Transverse colon (tissue), 4 donors: ENCODE measurements around the gene SHC1. TPM values are rescaled to one million over a fixed set of nuclear protein-coding genes. Genes with fewer than 3 reads are reported as not detected.

Experiments
- DNase-seq: peaks from one replicate; pipeline ENCODE4 v3.0.0-alpha.2; 2019
- H3K27ac ChIP-seq, 4 donors: fragments of 200-600 bp; sonication (generic); 2 replicates each; pipeline ENCODE4 v1.5.1; 2016 to 2018; ENCODE audit warnings: inconsistent platforms in 4 of 4
- H3K27me3 ChIP-seq: fragments of 200-600 bp; sonication (generic); 2 replicates; pipeline ENCODE4 v1.5.1; 2017; ENCODE audit warnings: inconsistent platforms
- H3K36me3 ChIP-seq, 4 donors: fragments of 200-600 bp; sonication (generic); 2 replicates each; pipeline ENCODE4 v1.5.1; 2017 to 2019; ENCODE audit warnings: inconsistent platforms in 4 of 4
- H3K4me1 ChIP-seq, 4 donors: fragments of 200-600 bp; sonication (generic); 2 replicates each; pipeline ENCODE4 v1.5.1; 2017 to 2020; ENCODE audit warnings: inconsistent platforms in 4 of 4
- H3K4me3 ChIP-seq, 4 donors: fragments of 200-600 bp; sonication (generic); 1 replicate in 1 of 4; 2 replicates in 3 of 4; pipeline versions ENCODE4 v1.5.1 to v1.6.1; 2017 to 2019; ENCODE audit warnings: inconsistent platforms in 4 of 4
- H3K9me3 ChIP-seq, 2 donors: fragments of 200-600 bp; sonication (generic); 2 replicates each; pipeline ENCODE4 v1.5.1; 2017 to 2019; ENCODE audit warnings: inconsistent platforms in 2 of 2
- EP300 ChIP-seq: sonication (generic); formaldehyde crosslinking; IDR thresholded peaks from one replicate; pipeline ENCODE4 v1.6.1; 2017; ENCODE audit warnings: antibody characterized with exemption, low read depth
- POLR2A ChIP-seq: fragments of 450-650 bp; IDR thresholded peaks from one replicate; pipeline ENCODE4 v1.6.1; 2016; ENCODE audit warnings: antibody characterized with exemption, mild to moderate bottlenecking, moderate library complexity
- POLR2AphosphoS5 ChIP-seq, 3 donors: sonication (generic); formaldehyde crosslinking; IDR thresholded peaks; one replicate each; pipeline ENCODE4 v1.6.1; 2016; ENCODE audit warnings: antibody characterized with exemption in 3 of 3
- WGBS, 2 donors: methylation state at CpG; one replicate each; pipeline ENCODE4 v1.1.5; 2018; ENCODE audit warnings: low coverage in 1 of 2; 5-methylcytosine and 5-hydroxymethylcytosine counted together
- in situ Hi-C, 4 donors: fragments of 200-750 bp; cut with MboI; loops; one replicate each; pipeline versions ENCODE4 v1.15.0 to v1.15.1; 2017; ENCODE audit warnings: low sequenced_read_pairs in 3 of 4, low pct_ligation_motif_present in 1 of 4, low pct_unique_long_range_greater_than_20kb in 1 of 4
- intact Hi-C: fragments of 100-400 bp; cut with DNase I; formaldehyde crosslinking; loops from one replicate; pipeline ENCODE4 v1.15.1; 2023; ENCODE audit warnings: low total_unique reads
- total RNA-seq, 4 donors: library from RNA; depleted of rRNA; stranded (reverse); fragments of >200 nt; gene quantifications; one replicate each; pipeline ENCODE4 v1.1.0, GENCODE V29; 2016
- TF ChIP-seq, protein P1 (sequence below), 5 experiments: fragments of 200-600 bp in 3 of 5; fragments of 450-650 bp in 2 of 5; sonication (generic) in 3 of 5; IDR thresholded peaks; 1 replicate in 2 of 5; 2 replicates in 3 of 5; pipeline ENCODE4 v1.5.1; 2016 to 2017; ENCODE audit warnings: antibody characterized with exemption in 5 of 5, inconsistent platforms in 3 of 5, mild to moderate bottlenecking in 2 of 5, moderate library complexity in 1 of 5

Gene SHC1
- total RNA-seq, 4 donors from 2014 or later, result 71.1 to 149 (median 92.0) TPM

DNA sequence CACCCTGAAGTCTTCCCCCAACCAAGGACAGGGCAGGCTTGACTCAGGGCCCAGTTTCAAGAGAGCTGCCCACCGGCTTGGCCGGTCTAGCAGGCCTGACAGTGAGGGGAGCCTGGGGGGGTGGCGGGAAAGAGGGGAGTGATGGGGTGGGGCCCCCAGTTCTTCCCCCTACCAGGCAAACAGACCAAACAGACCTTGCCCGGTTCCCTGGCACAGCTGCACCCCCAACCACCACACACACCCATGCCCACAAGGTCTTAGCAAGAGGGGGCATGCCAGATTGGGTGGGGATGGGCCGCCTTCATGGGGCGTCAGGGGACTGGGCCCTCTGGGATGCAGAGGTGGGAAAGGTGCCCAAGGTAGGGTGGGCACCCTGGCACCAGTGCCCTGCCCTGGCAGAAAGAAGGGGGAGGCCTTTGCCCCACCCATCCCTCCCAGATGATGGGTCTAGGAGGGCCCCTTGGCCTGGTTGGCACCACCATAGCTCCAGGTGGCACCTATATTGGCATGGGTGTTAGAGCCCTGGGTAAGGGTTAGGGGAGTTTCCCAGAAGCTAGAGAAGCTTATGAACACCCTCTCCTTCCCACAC, 41.0 kb upstream of the SHC1 start:
- Histone ChIP-seq H3K27ac (peak overlapping the region; percentile 96 to 100 (median 98)), H3K27me3 (no peaks in the 10 kb centered on the region), H3K36me3 (peaks cover 0 to 12% (median 2%) of the 10 kb centered on the region in 4 donors), H3K9me3 (no peaks in the 10 kb centered on the region), H3K4me1 (peaks cover 31 to 86% (median 74%) of the 10 kb centered on the region in 4 donors), H3K4me3 (peak overlapping the region in 1 of 4 donors; percentile 56)
- in situ Hi-C loops (no loop called here), intact Hi-C loops (no loop called here)
- WGBS, 2 donors, result 79% methylated on average over 6 of the region's 6 CpGs; no CpG with 5 or more reads in 1 of the 2 donors
- DNase-seq, result no peak
- no peak for TF ChIP-seq POLR2A
- TF ChIP-seq POLR2AphosphoS5 (IDR thresholded peaks at IDR 0.05), result no peak

DNA sequence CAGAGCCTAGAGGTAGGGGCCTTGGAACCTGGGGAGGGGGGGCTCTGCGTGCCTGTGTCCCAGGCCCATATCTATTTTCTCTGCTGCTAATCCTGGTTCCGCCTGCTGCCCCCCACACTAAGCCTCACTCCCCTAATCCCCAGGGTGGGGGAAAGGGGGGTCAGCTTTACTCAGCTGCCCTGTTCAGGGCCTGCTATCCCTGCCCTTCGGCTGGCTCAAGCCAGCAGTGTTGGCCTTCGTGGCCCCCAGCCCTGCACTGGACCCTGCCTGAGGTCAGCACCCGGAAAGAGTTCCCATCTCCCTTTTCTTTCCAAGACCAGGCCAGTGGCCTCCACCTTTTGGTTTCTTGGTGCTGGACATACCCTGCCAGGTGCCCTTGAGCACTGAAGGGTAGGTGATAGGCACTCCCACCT, 40.5 kb upstream of the SHC1 start:
- in situ Hi-C loops (no loop called here), intact Hi-C loops (no loop called here)
- Histone ChIP-seq H3K9me3 (no peaks in the 10 kb centered on the region), H3K4me1 (peaks cover 35 to 87% (median 74%) of the 10 kb centered on the region in 4 donors), H3K27ac (peak overlapping the region; percentile 96 to 100 (median 98)), H3K27me3 (no peaks in the 10 kb centered on the region), H3K4me3 (peak overlapping the region in 1 of 4 donors; percentile 56), H3K36me3 (peaks cover 0 to 12% (median 2%) of the 10 kb centered on the region in 4 donors)
- no peak for DNase-seq
- 76 to 79% methylated on average over 2 to 5 of the region's 5 CpGs for WGBS, 2 donors
- TF ChIP-seq POLR2AphosphoS5 (IDR thresholded peaks at IDR 0.05), result no peak

DNA sequence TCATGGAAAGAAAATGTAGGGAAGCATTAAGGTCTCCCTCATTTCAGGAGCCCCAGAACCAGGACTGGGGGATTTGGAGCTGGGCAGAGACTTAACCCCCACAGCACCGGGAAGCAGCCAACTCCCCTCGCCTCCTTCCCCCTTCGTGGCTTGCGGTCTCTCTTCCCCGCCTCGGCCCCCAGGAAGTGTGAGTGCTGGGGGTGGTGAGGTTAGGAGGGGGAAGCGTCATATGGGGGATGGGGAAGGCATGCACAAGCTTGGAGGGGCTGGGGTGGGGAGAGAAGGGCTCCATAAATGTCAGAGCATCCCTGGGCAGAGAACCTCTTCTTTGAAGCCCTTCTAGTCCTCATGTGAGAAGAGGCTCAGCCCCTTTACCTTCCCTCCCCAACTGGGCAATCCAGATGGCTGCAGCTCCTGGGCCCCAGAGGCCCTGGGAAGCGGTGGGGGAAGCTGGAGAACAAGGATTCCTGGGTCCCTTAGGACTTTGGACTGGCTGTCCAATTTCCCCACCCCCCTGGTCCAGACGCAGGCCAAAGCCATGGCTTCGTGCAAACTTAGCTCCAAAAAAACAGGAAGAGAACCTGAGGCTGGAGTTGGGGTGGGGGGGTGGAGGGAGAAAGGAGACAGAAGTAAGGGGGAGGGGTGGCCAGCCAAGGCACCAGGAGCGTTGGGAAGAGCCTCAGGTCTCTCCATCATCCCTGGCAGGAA, 39.8 kb upstream of the SHC1 start:
- DNase-seq, result no peak
- H3K4me1 ChIP-seq, result peaks cover 41 to 88% (median 80%) of the 10 kb centered on the region in 4 donors
- H3K9me3 ChIP-seq, result no peaks in the 10 kb centered on the region
- TF ChIP-seq EP300 (no peak), POLR2AphosphoS5 (IDR thresholded peaks at IDR 0.05) (no peak), POLR2A (no peak)
- TF ChIP-seq, protein P1, sequence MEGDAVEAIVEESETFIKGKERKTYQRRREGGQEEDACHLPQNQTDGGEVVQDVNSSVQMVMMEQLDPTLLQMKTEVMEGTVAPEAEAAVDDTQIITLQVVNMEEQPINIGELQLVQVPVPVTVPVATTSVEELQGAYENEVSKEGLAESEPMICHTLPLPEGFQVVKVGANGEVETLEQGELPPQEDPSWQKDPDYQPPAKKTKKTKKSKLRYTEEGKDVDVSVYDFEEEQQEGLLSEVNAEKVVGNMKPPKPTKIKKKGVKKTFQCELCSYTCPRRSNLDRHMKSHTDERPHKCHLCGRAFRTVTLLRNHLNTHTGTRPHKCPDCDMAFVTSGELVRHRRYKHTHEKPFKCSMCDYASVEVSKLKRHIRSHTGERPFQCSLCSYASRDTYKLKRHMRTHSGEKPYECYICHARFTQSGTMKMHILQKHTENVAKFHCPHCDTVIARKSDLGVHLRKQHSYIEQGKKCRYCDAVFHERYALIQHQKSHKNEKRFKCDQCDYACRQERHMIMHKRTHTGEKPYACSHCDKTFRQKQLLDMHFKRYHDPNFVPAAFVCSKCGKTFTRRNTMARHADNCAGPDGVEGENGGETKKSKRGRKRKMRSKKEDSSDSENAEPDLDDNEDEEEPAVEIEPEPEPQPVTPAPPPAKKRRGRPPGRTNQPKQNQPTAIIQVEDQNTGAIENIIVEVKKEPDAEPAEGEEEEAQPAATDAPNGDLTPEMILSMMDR (IDR thresholded peaks at IDR 0.05), result no peak
- intact Hi-C loops, result no loop called here
- peak overlapping the region in 2 of 4 donors; percentile 23 to 56 for H3K4me3 ChIP-seq
- H3K27ac ChIP-seq, result peak overlapping the region; percentile 96 to 100 (median 98)
- H3K27me3 ChIP-seq, result no peaks in the 10 kb centered on the region
- in situ Hi-C loops, result no loop called here
- 22 to 42% methylated on average over 7 to 10 of the region's 11 CpGs for WGBS, 2 donors
- H3K36me3 ChIP-seq, result peaks cover 0 to 10% (median 2%) of the 10 kb centered on the region in 4 donors

DNA sequence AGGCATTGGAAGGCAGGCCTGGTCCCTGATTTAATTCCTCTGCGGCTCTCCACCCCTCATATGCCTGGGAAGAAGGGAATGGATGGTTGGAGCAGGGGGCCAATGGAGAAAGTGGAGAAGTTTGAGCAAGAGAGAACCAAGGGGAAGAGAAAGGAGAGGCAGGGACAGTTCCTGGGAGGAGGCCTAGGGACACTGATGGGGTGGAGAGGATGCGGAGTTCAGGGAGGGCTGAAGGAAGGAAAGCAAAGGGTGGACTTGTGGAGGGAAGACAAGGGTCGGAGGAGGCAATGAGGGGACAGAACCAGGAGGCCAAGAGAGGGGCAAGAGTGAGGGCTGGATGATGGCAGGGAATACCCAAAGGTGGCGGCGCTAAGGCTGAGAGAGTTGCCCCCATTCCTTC, 39.2 kb upstream of the SHC1 start:
- in situ Hi-C loops, result no loop called here
- no peak for DNase-seq
- TF ChIP-seq POLR2A (no peak), EP300 (no peak), POLR2AphosphoS5 (IDR thresholded peaks at IDR 0.05) (no peak)
- TF ChIP-seq, protein P1 (IDR thresholded peaks at IDR 0.05), result no peak

DNA sequence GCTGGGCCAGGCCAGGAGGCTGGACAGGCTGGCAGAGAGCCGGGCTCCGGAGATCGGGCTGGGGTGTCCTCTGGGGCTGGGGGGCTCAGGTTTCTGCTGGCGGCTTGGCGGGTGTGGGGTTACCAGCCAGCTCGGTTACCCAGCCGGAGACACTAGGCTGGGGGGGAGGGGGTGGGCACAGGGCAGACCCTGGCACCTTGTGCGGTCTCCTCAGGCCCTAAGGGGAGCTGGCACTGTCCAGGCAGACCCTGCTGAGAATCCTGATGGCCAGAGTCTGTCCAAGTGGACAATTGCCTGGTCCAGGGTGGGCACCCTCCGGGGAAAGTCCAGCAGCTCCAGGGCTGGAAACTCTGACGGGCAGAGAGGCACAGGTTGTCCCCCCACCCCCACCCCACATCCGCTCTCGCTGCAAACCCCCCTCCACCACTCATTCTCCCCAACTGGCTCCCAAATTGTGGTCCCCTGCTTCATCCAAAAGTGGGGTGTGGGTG, 38.7 kb upstream of the SHC1 start:
- intact Hi-C loops (no loop called here), in situ Hi-C loops (no loop called here)
- TF ChIP-seq POLR2A, result no peak
- TF ChIP-seq, protein P1 (IDR thresholded peaks at IDR 0.05), result no peak
- no peak for TF ChIP-seq EP300
- TF ChIP-seq POLR2AphosphoS5 (IDR thresholded peaks at IDR 0.05), result no peak
- Histone ChIP-seq H3K27me3 (no peaks in the 10 kb centered on the region), H3K4me1 (peaks cover 50 to 99% (median 90%) of the 10 kb centered on the region in 4 donors), H3K4me3 (peak overlapping the region; percentile 1 to 56 (median 26)), H3K9me3 (no peaks in the 10 kb centered on the region), H3K36me3 (no peaks in the 10 kb centered on the region), H3K27ac (peak overlapping the region; percentile 96 to 100 (median 98))
- DNase-seq, result no peak
- WGBS, 2 donors, result 85% methylated on average over 12 of the region's 12 CpGs; no CpG with 5 or more reads in 1 of the 2 donors

More for the DNA sequence above, 39.2 kb upstream of the SHC1 start:
- 86 to 94% methylated on average over 4 to 5 of the region's 5 CpGs for WGBS, 2 donors
- peaks cover 0 to 3% (median under 1%) of the 10 kb centered on the region in 4 donors for H3K36me3 ChIP-seq
- no peaks in the 10 kb centered on the region for H3K9me3 ChIP-seq
- H3K27me3 ChIP-seq, result no peaks in the 10 kb centered on the region
- peaks cover 45 to 94% (median 86%) of the 10 kb centered on the region in 4 donors for H3K4me1 ChIP-seq
- peak overlapping the region in 3 of 4 donors; percentile 23 to 56 (median 28) for H3K4me3 ChIP-seq
- H3K27ac ChIP-seq, result peak overlapping the region; percentile 96 to 100 (median 98)
- intact Hi-C loops, result no loop called here
